ENCODE results near the gene FAM107B.
A peak's percentile ranks its signal among the peaks of the same experiment; 100 is the strongest.

FAM107B gene

GRCh38 chr10:14527134-14527844 is 247.4 kb downstream of the FAM107B start:
- DNase-seq: no peak

- no peak for DNase-seq
Measured at GRCh38 chr10:14526326-14526725, 248.4 kb downstream of the FAM107B start.

- no peak for DNase-seq
Measured at GRCh38 chr10:14524691-14525324, 249.9 kb downstream of the FAM107B start.

- no peak for DNase-seq
Measured at GRCh38 chr10:14523286-14523685, 251.4 kb downstream of the FAM107B start.

GRCh38 chr10:14519785-14520184 is 254.9 kb downstream of the FAM107B start:
- no peak for DNase-seq

- DNase-seq: no peak
Measured at GRCh38 chr10:14518149-14518548, 256.5 kb downstream of the FAM107B start.

GRCh38 chr10:14513123-14513522 is 261.6 kb downstream of the FAM107B start:
- no peak for DNase-seq

- DNase-seq: no peak
Measured at GRCh38 chr10:14510346-14510745, 264.4 kb downstream of the FAM107B start.

- no peak for DNase-seq
Measured at GRCh38 chr10:14508725-14509124, 266.0 kb downstream of the FAM107B start.

GRCh38 chr10:14507781-14508180 is 266.9 kb downstream of the FAM107B start:
- DNase-seq: no peak

GRCh38 chr10:14507176-14507575 is 267.5 kb downstream of the FAM107B start:
- DNase-seq: peak; percentile 9

GRCh38 chr10:14502431-14502830 is 272.3 kb downstream of the FAM107B start:
- DNase-seq: no peak

GRCh38 chr10:14500172-14500765 is 274.4 kb downstream of the FAM107B start:
- no peak for DNase-seq

- DNase-seq: no peak
Measured at GRCh38 chr10:14499601-14499904, 275.1 kb downstream of the FAM107B start.

- DNase-seq: no peak
Measured at GRCh38 chr10:14498326-14498725, 276.4 kb downstream of the FAM107B start.

GRCh38 chr10:14491811-14492210 is 282.9 kb downstream of the FAM107B start:
- DNase-seq: no peak

- no peak for DNase-seq
Measured at GRCh38 chr10:14489522-14490177, 285.0 kb downstream of the FAM107B start.

- no peak for DNase-seq
Measured at GRCh38 chr10:14487488-14487883, 287.2 kb downstream of the FAM107B start.

- DNase-seq: no peak
Measured at GRCh38 chr10:14486777-14487487, 287.8 kb downstream of the FAM107B start.

- no peak for DNase-seq
Measured at GRCh38 chr10:14485986-14486385, 288.7 kb downstream of the FAM107B start.

GRCh38 chr10:14483417-14483816 is 291.3 kb downstream of the FAM107B start:
- no peak for DNase-seq

- DNase-seq: no peak
Measured at GRCh38 chr10:14481752-14482151, 292.9 kb downstream of the FAM107B start.

- no peak for DNase-seq
Measured at GRCh38 chr10:14481014-14481413, 293.7 kb downstream of the FAM107B start.
